Stomach smooth muscle (tissue), 2 donors: ENCODE measurements around the gene RAD51B.

Experiments
- H3K27ac ChIP-seq: one replicate; pipeline ENCODE4 v1.7.0; 2013; ENCODE audit warnings: mild to moderate bottlenecking, low read length, inconsistent platforms
- H3K27me3 ChIP-seq, 2 donors: one replicate each; pipeline ENCODE4 v1.7.0; 2013; ENCODE audit warnings: low read length in 2 of 2; ENCODE audit not compliant: insufficient read depth in 2 of 2, control insufficient read depth in 1 of 2
- H3K36me3 ChIP-seq, 2 donors: one replicate each; pipeline ENCODE4 v1.7.0; 2013; ENCODE audit warnings: low read length in 2 of 2; ENCODE audit not compliant: control insufficient read depth in 2 of 2, insufficient read depth in 2 of 2
- H3K4me1 ChIP-seq: one replicate; pipeline ENCODE4 v1.7.0; 2013; ENCODE audit warnings: low read length; ENCODE audit not compliant: control insufficient read depth, insufficient read depth
- H3K4me3 ChIP-seq, 2 donors: one replicate each; pipeline ENCODE4 v1.7.0; 2013; ENCODE audit warnings: low read length in 2 of 2
- H3K9ac ChIP-seq, 2 donors: one replicate each; pipeline ENCODE4 v1.7.0; 2013; ENCODE audit warnings: low read length in 2 of 2, mild to moderate bottlenecking in 1 of 2
- H3K9me3 ChIP-seq, 2 donors: one replicate each; pipeline ENCODE4 v1.7.0; 2013; ENCODE audit warnings: low read length in 2 of 2; ENCODE audit not compliant: control insufficient read depth in 2 of 2
- donor health status: healthy.
- donor health status: Pancreatic carcinoma.

RAD51B gene

DNA sequence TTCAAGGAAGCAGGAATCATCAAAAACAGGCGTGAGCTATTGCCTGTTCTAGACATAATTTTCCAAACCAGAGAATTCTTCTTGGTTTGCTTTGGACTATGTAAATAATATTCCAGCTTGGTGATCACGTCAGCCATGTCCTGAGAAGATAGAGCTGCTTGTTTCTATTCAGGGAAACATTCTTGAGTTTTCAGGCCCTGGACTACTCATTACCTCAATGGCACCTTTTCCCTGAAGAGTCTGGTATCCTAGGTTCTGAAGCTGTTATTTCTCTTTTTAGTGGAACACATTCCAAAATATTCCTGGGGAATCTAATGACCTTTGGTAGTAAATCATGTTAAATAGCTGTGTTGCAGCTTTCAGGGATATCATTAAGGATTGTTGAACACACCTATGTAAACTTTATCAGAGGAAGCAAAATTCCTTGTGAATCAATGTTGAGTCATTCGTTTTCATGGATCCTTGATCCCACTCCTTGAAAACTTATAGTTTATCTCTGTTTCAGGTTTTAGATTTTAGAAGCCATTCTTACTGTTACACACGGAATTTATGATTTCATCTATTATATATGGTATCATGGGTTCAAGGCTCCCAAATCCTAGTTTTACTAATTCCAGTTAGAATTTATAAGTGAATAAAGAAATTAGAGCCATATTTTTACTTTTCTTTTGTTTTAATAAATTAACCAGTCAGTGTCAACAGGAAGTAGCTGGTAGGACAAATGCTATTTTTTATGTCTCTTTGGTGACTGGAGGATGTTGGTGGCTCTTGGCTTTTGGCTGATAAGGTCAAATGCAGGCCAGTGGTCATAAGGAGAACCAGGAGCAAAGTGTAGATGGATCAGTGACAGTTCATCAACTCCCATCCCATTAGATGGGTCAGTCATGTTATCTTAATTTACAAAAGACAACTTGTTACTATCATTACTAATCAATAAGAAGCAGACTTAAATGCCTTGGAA lies 593.2 kb downstream of the RAD51B start:
- Histone ChIP-seq H3K4me1 (peaks cover 3% of the 10 kb centered on the region), H3K9me3 (no peaks in the 10 kb centered on the region), H3K4me3 (no peak overlapping the region), H3K9ac (no peak overlapping the region), H3K27ac (no peak overlapping the region), H3K27me3 (no peaks in the 10 kb centered on the region), H3K36me3 (no peaks in the 10 kb centered on the region)

DNA sequence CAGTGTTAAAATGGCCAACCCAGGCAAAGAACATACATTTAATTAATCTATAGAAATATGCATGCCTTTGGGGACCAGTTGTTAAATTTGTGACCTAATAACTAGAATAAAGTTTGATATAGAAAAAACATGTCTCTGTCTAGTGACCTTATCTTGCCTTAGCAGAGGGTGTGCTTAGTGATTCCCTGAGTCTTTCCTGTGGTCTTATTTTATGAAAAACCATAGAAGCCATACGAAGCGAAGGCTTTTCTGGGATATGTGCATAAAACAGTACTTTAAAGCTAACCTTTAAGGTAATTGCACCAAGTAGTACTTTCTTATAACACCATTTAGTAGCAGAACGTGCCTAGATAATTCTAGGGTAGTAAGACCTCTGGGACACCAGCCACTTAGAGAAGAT lies 593.9 kb downstream of the RAD51B start:
- Histone ChIP-seq H3K9ac (no peak overlapping the region), H3K36me3 (no peaks in the 10 kb centered on the region), H3K27ac (no peak overlapping the region), H3K4me3 (no peak overlapping the region), H3K27me3 (no peaks in the 10 kb centered on the region), H3K9me3 (no peaks in the 10 kb centered on the region), H3K4me1 (peaks cover 3% of the 10 kb centered on the region)

DNA sequence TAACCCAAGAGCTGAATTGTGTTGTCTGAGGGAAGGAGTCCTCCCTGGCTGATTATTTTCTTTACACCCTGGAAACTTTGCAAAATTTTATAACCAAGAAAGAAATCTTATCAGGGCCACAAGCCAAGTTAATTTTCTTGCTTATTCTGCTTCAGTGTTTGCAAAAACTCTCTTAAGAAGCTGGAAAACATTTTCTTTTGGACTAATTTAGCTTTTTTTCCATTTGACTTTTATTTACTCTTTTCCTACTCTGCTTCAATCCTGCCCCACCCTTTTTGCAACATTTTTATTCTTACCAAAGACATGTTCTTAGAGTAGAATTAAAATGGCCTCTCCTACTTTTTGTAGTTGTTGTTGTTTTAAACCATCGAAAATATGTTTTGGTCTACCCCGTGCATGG lies 594.5 kb downstream of the RAD51B start:
- Histone ChIP-seq H3K36me3 (no peaks in the 10 kb centered on the region), H3K4me3 (no peak overlapping the region), H3K27ac (no peak overlapping the region), H3K9ac (no peak overlapping the region), H3K4me1 (peaks cover 3% of the 10 kb centered on the region), H3K27me3 (no peaks in the 10 kb centered on the region), H3K9me3 (no peaks in the 10 kb centered on the region)

DNA sequence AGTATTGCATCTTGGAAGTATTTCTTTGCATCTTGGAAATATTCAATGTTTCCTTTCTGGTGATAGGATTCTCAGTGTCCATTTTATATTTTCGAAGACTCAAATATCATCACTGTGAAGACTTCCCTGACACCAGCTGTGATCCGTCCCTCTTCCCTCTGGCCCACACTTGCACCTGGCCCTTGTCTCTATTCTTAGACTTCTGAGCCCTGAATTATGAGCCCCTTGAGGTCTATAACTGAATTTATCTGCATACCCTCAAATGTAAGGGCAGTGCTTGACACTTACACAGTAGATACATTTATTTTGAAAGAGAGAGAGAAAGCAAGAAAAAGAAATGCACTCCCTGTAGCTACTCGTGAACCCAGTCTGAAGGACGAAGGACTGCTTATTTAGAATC lies 596.6 kb downstream of the RAD51B start:
- Histone ChIP-seq H3K36me3 (no peaks in the 10 kb centered on the region), H3K9me3 (no peaks in the 10 kb centered on the region), H3K4me3 (no peak overlapping the region), H3K27ac (peak overlapping the region; percentile 7), H3K27me3 (no peaks in the 10 kb centered on the region), H3K9ac (no peak overlapping the region), H3K4me1 (peaks cover 6% of the 10 kb centered on the region)

DNA sequence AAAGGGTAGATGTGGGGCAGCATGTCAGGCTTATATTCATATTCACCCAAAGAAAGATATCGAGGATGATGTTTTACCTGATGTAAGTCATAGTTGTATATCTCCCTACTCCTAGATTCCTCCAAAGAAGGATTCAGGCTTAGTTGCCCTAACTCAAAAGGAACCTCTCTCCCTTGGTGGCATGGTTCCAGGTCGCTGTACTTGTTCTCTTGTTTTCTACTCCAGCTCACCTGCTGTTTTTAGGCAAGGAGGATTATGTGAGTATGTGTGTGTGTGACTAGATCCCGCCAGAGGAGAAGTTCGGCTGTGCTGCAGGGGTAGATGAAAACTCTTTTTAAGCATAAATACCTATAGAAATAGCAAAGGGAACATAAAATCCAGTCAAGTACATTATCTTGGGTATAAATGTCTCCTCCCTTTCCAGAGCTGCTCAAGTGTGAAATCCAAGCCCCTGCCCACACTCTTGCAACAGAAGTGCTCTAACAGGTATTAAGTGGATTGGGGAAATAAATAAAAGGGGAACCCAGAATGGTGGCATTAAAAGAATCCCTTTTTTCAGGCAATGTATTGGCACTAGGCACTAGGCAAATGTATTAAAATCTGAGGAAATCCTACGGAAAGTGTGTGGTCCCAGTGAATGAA lies 597.6 kb downstream of the RAD51B start:
- H3K4me3 ChIP-seq = no peak overlapping the region
- H3K27me3 ChIP-seq = no peaks in the 10 kb centered on the region
- H3K9ac ChIP-seq = no peak overlapping the region
- H3K36me3 ChIP-seq = no peaks in the 10 kb centered on the region
- no peaks in the 10 kb centered on the region for H3K9me3 ChIP-seq
- peaks cover 6% of the 10 kb centered on the region for H3K4me1 ChIP-seq
- H3K27ac ChIP-seq = peak overlapping the region; percentile 7

DNA sequence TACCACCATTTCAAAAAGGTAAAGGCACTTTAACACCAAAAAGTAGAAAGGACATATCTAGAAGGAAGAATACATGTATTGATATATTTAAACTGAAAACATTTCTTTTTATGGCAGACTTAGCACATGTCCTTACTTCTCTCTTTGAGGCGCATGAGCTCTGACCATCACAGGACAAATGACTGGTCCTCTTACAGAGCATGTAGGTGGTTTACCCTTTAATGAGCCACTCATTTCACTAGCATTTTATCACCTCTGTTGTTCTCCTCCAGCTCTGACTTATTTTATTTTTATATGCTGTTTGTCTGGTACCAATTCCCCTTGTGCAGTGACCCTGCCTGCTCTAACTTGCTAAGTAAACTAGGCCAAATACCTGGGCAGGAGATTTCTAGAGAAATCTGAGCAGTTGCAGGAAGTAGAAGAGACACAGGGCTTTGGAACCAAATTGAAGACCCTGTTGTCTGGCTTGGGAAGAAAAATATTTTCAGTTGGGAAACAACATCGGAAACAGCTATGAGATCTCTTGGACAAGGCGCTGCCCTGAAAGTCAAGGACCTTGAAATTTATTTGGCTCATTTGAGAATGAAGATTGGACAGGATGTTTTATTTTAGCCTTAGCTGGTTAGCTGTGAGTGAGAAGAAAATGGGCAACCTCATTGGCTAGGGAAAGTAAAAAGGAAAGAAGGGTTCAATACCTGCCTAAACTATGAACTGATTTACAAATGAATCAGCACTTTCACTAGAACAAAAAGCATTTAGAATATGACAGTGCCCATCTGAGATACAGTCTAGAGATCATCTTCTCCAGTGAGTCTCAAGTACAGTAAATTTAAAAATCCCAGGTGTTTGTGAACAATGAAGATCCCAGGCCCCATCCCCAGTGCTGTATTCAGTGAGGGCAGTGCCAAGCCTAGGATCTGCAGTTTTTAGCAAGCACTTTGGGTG lies 598.9 kb downstream of the RAD51B start:
- H3K4me3 ChIP-seq = no peak overlapping the region
- H3K4me1 ChIP-seq = peaks cover 6% of the 10 kb centered on the region
- H3K27me3 ChIP-seq = no peaks in the 10 kb centered on the region
- no peak overlapping the region for H3K27ac ChIP-seq
- no peak overlapping the region for H3K9ac ChIP-seq
- no peaks in the 10 kb centered on the region for H3K9me3 ChIP-seq
- H3K36me3 ChIP-seq = no peaks in the 10 kb centered on the region

DNA sequence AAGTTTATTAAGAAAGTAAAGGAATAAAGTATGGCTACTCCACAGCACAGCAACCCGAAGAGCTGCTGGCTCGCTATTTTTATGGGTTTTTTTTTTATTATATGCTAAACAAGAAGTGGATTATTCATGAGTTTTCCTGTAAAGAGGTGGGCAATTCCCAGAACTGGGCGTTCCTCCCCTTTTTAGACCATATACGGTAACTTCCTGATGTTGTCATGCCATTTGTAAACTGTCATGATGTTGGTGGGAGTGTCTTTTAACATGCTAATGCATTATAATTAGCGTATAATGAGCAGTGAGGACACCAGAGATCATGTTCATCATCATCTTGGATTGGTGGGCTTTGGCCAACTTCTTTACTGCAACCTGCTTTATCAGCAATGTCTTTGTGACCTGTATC lies 600.8 kb downstream of the RAD51B start:
- Histone ChIP-seq H3K9me3 (no peaks in the 10 kb centered on the region), H3K4me3 (no peak overlapping the region), H3K4me1 (peaks cover 3% of the 10 kb centered on the region), H3K36me3 (no peaks in the 10 kb centered on the region), H3K27me3 (no peaks in the 10 kb centered on the region), H3K9ac (no peak overlapping the region), H3K27ac (no peak overlapping the region)

DNA sequence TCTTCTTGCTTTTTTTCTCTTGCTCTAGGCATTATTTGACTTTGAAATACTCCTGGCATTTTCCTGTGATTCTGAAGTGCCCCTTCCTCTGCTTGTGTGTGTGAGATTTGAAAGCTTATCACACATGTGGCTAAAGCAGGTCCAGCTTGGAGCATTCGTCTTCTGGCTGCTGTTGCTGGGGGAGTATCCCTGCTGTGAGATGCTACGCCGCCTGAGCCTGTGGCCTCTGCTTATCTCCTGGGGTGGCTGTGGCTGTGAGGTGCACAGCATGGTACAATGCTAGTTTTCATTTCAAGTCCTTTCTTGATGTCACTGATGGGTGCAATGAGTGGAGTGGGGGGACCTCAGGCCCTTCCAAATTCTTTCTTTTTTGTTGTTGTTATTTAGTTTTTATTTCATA lies 601.5 kb downstream of the RAD51B start:
- H3K27me3 ChIP-seq = no peaks in the 10 kb centered on the region
- no peak overlapping the region for H3K4me3 ChIP-seq
- H3K9ac ChIP-seq = no peak overlapping the region
- H3K27ac ChIP-seq = no peak overlapping the region
- peaks cover 3% of the 10 kb centered on the region for H3K4me1 ChIP-seq
- no peaks in the 10 kb centered on the region for H3K36me3 ChIP-seq
- no peaks in the 10 kb centered on the region for H3K9me3 ChIP-seq

DNA sequence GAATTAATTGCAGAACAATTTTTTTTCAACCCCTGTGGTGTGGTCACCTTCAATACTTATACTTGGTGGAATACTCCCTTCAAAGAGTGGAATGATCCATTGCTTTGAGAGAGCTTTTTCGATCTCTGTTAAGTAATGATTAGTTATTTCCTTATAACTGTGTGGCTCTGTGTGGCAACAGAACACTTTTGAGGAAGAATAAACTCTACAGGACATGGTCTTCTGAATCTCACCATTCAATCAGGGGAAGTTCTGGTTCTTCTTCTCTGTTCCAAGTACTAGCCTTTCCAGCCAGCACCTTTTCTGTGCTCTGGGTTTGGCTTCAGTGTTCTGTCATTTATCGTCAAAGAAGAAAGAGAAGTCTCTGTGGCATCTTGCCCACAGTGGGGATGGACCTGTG lies 604.1 kb downstream of the RAD51B start:
- Histone ChIP-seq H3K9ac (no peak overlapping the region), H3K36me3 (no peaks in the 10 kb centered on the region), H3K9me3 (no peaks in the 10 kb centered on the region), H3K27ac (no peak overlapping the region), H3K4me3 (no peak overlapping the region), H3K27me3 (no peaks in the 10 kb centered on the region), H3K4me1 (peaks cover 3% of the 10 kb centered on the region)

DNA sequence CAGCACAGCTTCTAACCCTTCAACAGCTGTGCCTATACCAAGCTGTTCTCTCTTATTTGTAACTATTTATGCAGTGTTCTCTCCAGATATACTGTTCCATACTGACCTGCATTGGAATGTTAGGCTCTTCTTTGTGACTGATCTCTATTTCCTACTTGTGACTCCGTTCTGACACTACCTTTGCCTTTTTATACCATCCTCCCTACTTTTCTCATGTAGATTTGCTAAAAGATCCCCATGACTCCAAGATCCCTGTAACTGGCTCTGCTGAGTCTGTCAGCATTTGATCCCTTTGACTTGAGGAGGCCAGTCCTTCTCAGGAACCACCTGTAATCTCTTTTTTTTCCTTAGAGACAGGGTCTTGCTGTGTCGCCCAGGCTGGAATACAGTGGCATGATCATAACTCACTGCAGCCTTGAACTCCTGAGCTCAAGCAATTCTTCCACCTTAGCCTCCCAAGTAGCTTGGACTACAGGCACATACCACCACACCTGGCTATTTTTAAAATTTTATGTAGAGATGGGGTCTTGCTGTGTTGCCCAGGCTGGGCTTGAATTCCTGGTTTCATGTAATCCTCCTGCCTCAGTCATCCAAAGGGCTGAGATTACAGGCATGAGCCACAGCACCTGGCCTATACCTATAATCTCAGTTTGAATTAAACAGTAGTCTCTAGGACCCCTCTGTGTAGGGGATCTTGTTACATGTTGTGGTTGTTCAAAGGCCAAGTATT lies 605.0 kb downstream of the RAD51B start:
- no peaks in the 10 kb centered on the region for H3K27me3 ChIP-seq
- no peaks in the 10 kb centered on the region for H3K9me3 ChIP-seq
- H3K27ac ChIP-seq = no peak overlapping the region
- H3K4me3 ChIP-seq = no peak overlapping the region
- no peak overlapping the region for H3K9ac ChIP-seq
- peaks cover 3% of the 10 kb centered on the region for H3K4me1 ChIP-seq
- H3K36me3 ChIP-seq = no peaks in the 10 kb centered on the region
